Stimulated activated memory B cell treated with anti-CD40 and anti-IgM and Interleukin-4, amounts not matched to agents 10 μg/mL and 1 μg/mL and 100 μg/mL, for 72 hours (primary cell): ENCODE results near the gene GH2.
"Not testable (repeated sequence)": the region's sequence is repeated elsewhere in the genome, so short reads cannot be mapped to it uniquely, and the experiment has no call there.

Experiments
- ATAC-seq: fragments of 150-1000 bp; cut with Tn5 transposase; 2 replicates; pipeline ENCODE4 v1.10.0; 2021
- H3K27ac Mint-ChIP-seq: one replicate; pipeline ENCODE4 v1.8.0; 2022; ENCODE audit warnings: mild to moderate bottlenecking, mixed read lengths
- H3K27me3 Mint-ChIP-seq: one replicate; pipeline ENCODE4 v1.8.0; 2022; ENCODE audit warnings: mixed read lengths
- H3K36me3 Mint-ChIP-seq: one replicate; pipeline ENCODE4 v1.8.0; 2022; ENCODE audit warnings: mixed read lengths
- H3K4me1 Mint-ChIP-seq: one replicate; pipeline ENCODE4 v1.8.0; 2022; ENCODE audit warnings: mixed read lengths
- H3K4me3 Mint-ChIP-seq: one replicate; pipeline ENCODE4 v1.8.0; 2022; ENCODE audit warnings: mild to moderate bottlenecking, moderate library complexity, mixed read lengths
- H3K9me3 Mint-ChIP-seq: one replicate; pipeline ENCODE4 v1.8.0; 2022; ENCODE audit warnings: mixed read lengths

Gene GH2

GRCh38 chr17:63917646-63918045 lies 35.9 kb upstream of the GH2 start:
- Mint-ChIP-seq H3K27ac (peak overlapping the region; percentile 34), H3K4me1 (peaks cover 68% of the 10 kb centered on the region), H3K4me3 (no peak overlapping the region), H3K36me3 (no peaks in the 10 kb centered on the region), H3K9me3 (no peaks in the 10 kb centered on the region), H3K27me3 (no peaks in the 10 kb centered on the region)
- no peak for ATAC-seq

GRCh38 chr17:63917206-63917605 lies 35.5 kb upstream of the GH2 start:
- not testable (repeated sequence) for H3K36me3 Mint-ChIP-seq, H3K27me3 Mint-ChIP-seq, H3K4me3 Mint-ChIP-seq, ATAC-seq, H3K9me3 Mint-ChIP-seq
- H3K4me1 Mint-ChIP-seq = peaks cover 68% of the 10 kb centered on the region
- H3K27ac Mint-ChIP-seq = peak overlapping the region; percentile 34

GRCh38 chr17:63916566-63917185 lies 34.9 kb upstream of the GH2 start:
- H3K4me3 Mint-ChIP-seq = no peak overlapping the region
- peaks cover under 1% of the 10 kb centered on the region for H3K27me3 Mint-ChIP-seq
- H3K36me3 Mint-ChIP-seq = no peaks in the 10 kb centered on the region
- no peak for ATAC-seq
- no peaks in the 10 kb centered on the region for H3K9me3 Mint-ChIP-seq
- H3K27ac Mint-ChIP-seq = peak overlapping the region; percentile 26
- peaks cover 69% of the 10 kb centered on the region for H3K4me1 Mint-ChIP-seq

- Mint-ChIP-seq H3K4me1 (peaks cover 69% of the 10 kb centered on the region), H3K27ac (peak overlapping the region; percentile 26), H3K4me3 (peak overlapping the region; percentile 68)
- not testable (repeated sequence) for H3K9me3 Mint-ChIP-seq, H3K36me3 Mint-ChIP-seq, H3K27me3 Mint-ChIP-seq
- ATAC-seq = peak; percentile 73
Observed at GRCh38 chr17:63915753-63916152, 34.0 kb upstream of the GH2 start.

GRCh38 chr17:63914471-63914870 lies 32.7 kb upstream of the GH2 start:
- ATAC-seq = no peak
- Mint-ChIP-seq H3K27me3 (peaks cover 8% of the 10 kb centered on the region), H3K4me3 (no peak overlapping the region), H3K36me3 (no peaks in the 10 kb centered on the region), H3K27ac (peak overlapping the region; percentile 62), H3K9me3 (no peaks in the 10 kb centered on the region), H3K4me1 (peaks cover 56% of the 10 kb centered on the region)

GRCh38 chr17:63911657-63912100 lies 29.9 kb upstream of the GH2 start:
- Mint-ChIP-seq H3K4me3 (no peak overlapping the region), H3K27me3 (peaks cover 8% of the 10 kb centered on the region), H3K36me3 (no peaks in the 10 kb centered on the region), H3K4me1 (peaks cover 48% of the 10 kb centered on the region), H3K9me3 (no peaks in the 10 kb centered on the region), H3K27ac (no peak overlapping the region)
- ATAC-seq = peak; percentile 56

GRCh38 chr17:63911041-63911635 lies 29.4 kb upstream of the GH2 start, which contains the start of gene CSHL1:
Gene CSHL1, minus strand, starts transcription at chr17:63911258. Its CDS starts 62 bp downstream, at chr17:63911196.
- Mint-ChIP-seq H3K27me3 (peaks cover 8% of the 10 kb centered on the region), H3K27ac (no peak within 1 kb of the TSS), H3K4me3 (no peak within 1 kb of the TSS), H3K4me1 (peaks cover 42% of the 10 kb centered on the region), H3K36me3 (no peaks in the 10 kb centered on the region), H3K9me3 (no peaks in the 10 kb centered on the region)
- no peak for ATAC-seq

- H3K27me3 Mint-ChIP-seq = peaks cover 8% of the 10 kb centered on the region
Observed at GRCh38 chr17:63910096-63910495, 28.4 kb upstream of the GH2 start.

GRCh38 chr17:63909586-63909985 lies 27.8 kb upstream of the GH2 start:
- H3K27me3 Mint-ChIP-seq, H3K36me3 Mint-ChIP-seq, H3K9me3 Mint-ChIP-seq, H3K4me3 Mint-ChIP-seq, H3K27ac Mint-ChIP-seq, ATAC-seq: not testable (repeated sequence)
- peaks cover 32% of the 10 kb centered on the region for H3K4me1 Mint-ChIP-seq

More at GRCh38 chr17:63910096-63910495, 28.4 kb upstream of the GH2 start:
- no peaks in the 10 kb centered on the region for H3K9me3 Mint-ChIP-seq
- ATAC-seq = no peak
- no peaks in the 10 kb centered on the region for H3K36me3 Mint-ChIP-seq
- no peak overlapping the region for H3K4me3 Mint-ChIP-seq
- no peak overlapping the region for H3K27ac Mint-ChIP-seq
- H3K4me1 Mint-ChIP-seq = peaks cover 33% of the 10 kb centered on the region

- H3K36me3 Mint-ChIP-seq, H3K27me3 Mint-ChIP-seq, H3K27ac Mint-ChIP-seq, H3K4me3 Mint-ChIP-seq, H3K9me3 Mint-ChIP-seq: not testable (repeated sequence)
- peaks cover 17% of the 10 kb centered on the region for H3K4me1 Mint-ChIP-seq
- peak; percentile 59 for ATAC-seq
Observed at GRCh38 chr17:63907161-63907778, 25.5 kb upstream of the GH2 start.

GRCh38 chr17:63904796-63905195 lies 23.1 kb upstream of the GH2 start:
- ATAC-seq = not testable (repeated sequence)

GRCh38 chr17:63903787-63904201 lies 22.1 kb upstream of the GH2 start:
- ATAC-seq = peak; percentile 79
- H3K27ac Mint-ChIP-seq = not testable (repeated sequence)

More at GRCh38 chr17:63904796-63905195, 23.1 kb upstream of the GH2 start:
- H3K4me3 Mint-ChIP-seq, H3K27me3 Mint-ChIP-seq, H3K9me3 Mint-ChIP-seq, H3K27ac Mint-ChIP-seq, H3K36me3 Mint-ChIP-seq, H3K4me1 Mint-ChIP-seq: not testable (repeated sequence)

GRCh38 chr17:63901971-63902370 lies 20.2 kb upstream of the GH2 start:
- Mint-ChIP-seq H3K27me3 (peaks cover 20% of the 10 kb centered on the region), H3K4me1 (peaks cover 21% of the 10 kb centered on the region)
- H3K27ac Mint-ChIP-seq, H3K4me3 Mint-ChIP-seq, ATAC-seq, H3K9me3 Mint-ChIP-seq, H3K36me3 Mint-ChIP-seq: not testable (repeated sequence)

More at GRCh38 chr17:63903787-63904201, 22.1 kb upstream of the GH2 start:
- not testable (repeated sequence) for H3K4me3 Mint-ChIP-seq, H3K27me3 Mint-ChIP-seq, H3K36me3 Mint-ChIP-seq, H3K9me3 Mint-ChIP-seq
- peaks cover 15% of the 10 kb centered on the region for H3K4me1 Mint-ChIP-seq

- not testable (repeated sequence) for H3K36me3 Mint-ChIP-seq, H3K9me3 Mint-ChIP-seq, H3K4me3 Mint-ChIP-seq, H3K27ac Mint-ChIP-seq
- peaks cover 20% of the 10 kb centered on the region for H3K27me3 Mint-ChIP-seq
- peaks cover 23% of the 10 kb centered on the region for H3K4me1 Mint-ChIP-seq
- peak; percentile 70 for ATAC-seq
Observed at GRCh38 chr17:63898899-63899798, 17.4 kb upstream of the GH2 start.
